ENCODE measurements around the gene HOXA4.

Gene HOXA4

GRCh38 chr7:27165089-27165995 is 34.8 kb upstream of the HOXA4 start, which contains the start of gene HOXA9:
Gene HOXA9, minus strand, starts transcription at chr7:27165537. Its CDS starts 80 bp downstream, at chr7:27165457.
- DNase-seq (ENCODE audit: low spot score), result no peak
- TF ChIP-seq, protein P1, sequence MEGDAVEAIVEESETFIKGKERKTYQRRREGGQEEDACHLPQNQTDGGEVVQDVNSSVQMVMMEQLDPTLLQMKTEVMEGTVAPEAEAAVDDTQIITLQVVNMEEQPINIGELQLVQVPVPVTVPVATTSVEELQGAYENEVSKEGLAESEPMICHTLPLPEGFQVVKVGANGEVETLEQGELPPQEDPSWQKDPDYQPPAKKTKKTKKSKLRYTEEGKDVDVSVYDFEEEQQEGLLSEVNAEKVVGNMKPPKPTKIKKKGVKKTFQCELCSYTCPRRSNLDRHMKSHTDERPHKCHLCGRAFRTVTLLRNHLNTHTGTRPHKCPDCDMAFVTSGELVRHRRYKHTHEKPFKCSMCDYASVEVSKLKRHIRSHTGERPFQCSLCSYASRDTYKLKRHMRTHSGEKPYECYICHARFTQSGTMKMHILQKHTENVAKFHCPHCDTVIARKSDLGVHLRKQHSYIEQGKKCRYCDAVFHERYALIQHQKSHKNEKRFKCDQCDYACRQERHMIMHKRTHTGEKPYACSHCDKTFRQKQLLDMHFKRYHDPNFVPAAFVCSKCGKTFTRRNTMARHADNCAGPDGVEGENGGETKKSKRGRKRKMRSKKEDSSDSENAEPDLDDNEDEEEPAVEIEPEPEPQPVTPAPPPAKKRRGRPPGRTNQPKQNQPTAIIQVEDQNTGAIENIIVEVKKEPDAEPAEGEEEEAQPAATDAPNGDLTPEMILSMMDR (IDR thresholded peaks at IDR 0.05; ENCODE audit: extremely low read depth, insufficient read depth, missing control alignments), result no peak
- in situ Hi-C loops (cut with MboI; ENCODE audit: low pct_unique_long_range_greater_than_20kb, low sequenced_read_pairs, unreplicated experiment), result loop anchor here (10.0 to 25.0 kb wide), 2 partner anchors 803 to 1311 kb away; no protein-coding TSS in a partner anchor

DNA sequence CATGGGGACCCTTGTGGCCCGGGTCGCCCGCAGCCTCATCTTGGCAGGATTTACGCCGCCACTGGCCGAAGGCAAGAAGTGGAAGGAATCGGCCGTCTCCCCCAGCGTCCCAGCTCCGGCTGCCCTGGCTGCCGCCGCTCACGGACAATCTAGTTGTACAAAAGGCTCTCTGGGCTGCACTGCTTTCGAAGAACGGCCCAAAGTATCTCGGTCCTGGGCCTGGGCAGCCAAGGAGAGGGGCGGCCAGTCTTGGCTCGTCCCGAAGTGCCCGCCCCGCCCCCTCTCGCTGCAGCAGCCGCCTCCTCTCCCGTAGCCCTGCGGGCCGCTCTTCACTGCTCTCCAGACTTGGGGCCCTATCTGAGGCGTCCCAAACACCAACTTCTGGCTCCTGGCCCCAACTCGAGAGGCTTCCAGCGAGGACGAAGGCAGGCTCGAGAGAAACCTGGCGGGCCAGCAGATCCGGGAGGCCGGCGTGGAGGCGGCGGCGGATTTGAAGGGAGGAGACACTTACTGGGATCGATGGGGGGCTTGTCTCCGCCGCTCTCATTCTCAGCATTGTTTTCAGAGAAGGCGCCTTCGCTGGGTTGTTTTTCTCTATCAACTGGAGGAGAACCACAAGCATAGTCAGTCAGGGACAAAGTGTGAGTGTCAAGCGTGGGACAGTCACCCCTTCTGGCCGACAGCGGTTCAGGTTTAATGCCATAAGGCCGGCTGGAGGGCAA is 34.0 kb upstream of the HOXA4 start:
- TF ChIP-seq, protein P1 (IDR thresholded peaks at IDR 0.05; ENCODE audit: extremely low read depth, insufficient read depth, missing control alignments), result no peak
- in situ Hi-C loops (cut with MboI; ENCODE audit: low pct_unique_long_range_greater_than_20kb, low sequenced_read_pairs, unreplicated experiment), result loop anchor here (10.0 to 25.0 kb wide), 2 partner anchors 802 to 1310 kb away; no protein-coding TSS in a partner anchor
- no peak for DNase-seq (ENCODE audit: low spot score)

GRCh38 chr7:27164045-27164366 is 33.4 kb upstream of the HOXA4 start:
- in situ Hi-C loops (cut with MboI; ENCODE audit: low pct_unique_long_range_greater_than_20kb, low sequenced_read_pairs, unreplicated experiment), result loop anchor here (10.0 to 25.0 kb wide), 2 partner anchors 802 to 1309 kb away; no protein-coding TSS in a partner anchor
- TF ChIP-seq, protein P1 (IDR thresholded peaks at IDR 0.05; ENCODE audit: extremely low read depth, insufficient read depth, missing control alignments), result no peak
- DNase-seq (ENCODE audit: low spot score), result no peak

DNA sequence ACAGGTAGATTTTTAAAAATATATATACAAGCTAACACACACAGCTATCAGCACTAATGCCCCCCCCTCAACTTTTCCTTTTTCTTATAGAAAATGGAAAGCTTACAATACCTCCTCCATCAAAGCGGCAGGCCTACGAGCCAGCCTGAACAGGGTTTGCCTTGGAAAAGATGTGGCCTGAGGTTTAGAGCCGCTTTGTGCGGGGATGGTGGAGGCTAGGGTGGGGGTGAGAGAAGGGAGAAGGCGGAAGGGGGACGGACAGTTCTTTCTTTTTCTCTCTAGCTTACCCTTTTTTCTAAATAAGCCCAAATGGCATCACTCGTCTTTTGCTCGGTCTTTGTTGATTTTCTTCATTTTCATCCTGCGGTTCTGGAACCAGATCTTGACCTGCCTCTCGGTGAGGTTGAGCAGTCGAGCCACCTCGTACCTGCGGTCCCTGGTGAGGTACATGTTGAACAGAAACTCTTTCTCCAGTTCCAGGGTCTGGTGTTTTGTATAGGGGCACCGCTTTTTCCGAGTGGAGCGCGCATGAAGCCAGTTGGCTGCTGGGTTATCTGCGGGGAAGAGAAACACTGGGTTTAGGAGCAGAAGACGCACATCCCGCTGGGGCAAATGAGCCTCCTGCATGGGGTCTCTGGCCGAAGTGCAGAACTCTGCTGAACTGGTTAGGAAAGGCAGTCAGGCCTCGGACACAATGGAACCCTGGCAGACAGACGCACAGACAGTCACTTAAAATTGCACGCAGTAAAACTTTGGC is 32.9 kb upstream of the HOXA4 start:
- in situ Hi-C loops (cut with MboI; ENCODE audit: low pct_unique_long_range_greater_than_20kb, low sequenced_read_pairs, unreplicated experiment), result loop anchor here (10.0 to 25.0 kb wide), 2 partner anchors 801 to 1309 kb away; no protein-coding TSS in a partner anchor
- no peak for DNase-seq (ENCODE audit: low spot score)
- TF ChIP-seq, protein P1 (IDR thresholded peaks at IDR 0.05; ENCODE audit: extremely low read depth, insufficient read depth, missing control alignments), result no peak

DNA sequence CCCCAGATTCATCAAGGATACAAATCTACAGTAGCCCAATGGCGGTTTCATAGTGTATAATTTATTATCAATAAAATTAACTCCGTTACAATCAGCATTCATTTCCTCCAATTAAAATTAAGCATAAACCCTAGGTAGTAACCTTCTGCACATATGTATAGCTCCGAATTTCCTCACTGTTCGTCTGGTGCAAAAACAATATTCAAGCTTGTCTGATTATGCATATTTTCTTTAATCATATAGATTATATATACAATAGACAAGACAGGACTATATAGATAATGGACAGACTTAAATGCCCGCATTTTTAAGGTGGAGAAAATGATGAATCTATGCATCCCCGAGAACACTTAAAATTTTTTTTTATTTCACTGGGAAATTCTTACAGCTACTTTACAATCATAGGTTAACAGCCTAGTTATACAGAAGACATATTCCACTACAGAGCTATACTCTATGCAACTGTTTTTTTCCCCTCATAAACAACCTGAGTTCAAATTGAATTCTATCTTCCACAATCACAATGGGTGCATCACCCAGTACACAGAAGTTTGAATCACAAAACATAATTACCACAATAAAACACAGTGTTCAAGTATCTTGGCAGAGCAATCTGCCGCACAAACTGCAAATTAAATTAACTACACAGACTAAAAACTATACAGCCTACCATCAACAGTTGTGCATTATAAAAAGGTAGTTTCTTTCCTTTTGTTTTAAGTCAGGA is 32.2 kb upstream of the HOXA4 start:
- in situ Hi-C loops (cut with MboI; ENCODE audit: low pct_unique_long_range_greater_than_20kb, low sequenced_read_pairs, unreplicated experiment), result loop anchor here (10.0 to 25.0 kb wide), 2 partner anchors 800 to 1308 kb away; no protein-coding TSS in a partner anchor
- no peak for DNase-seq (ENCODE audit: low spot score)
- TF ChIP-seq, protein P1 (IDR thresholded peaks at IDR 0.05; ENCODE audit: extremely low read depth, insufficient read depth, missing control alignments), result no peak
